Measurements from ENCODE around the gene GHDC.

GRCh38 chr17:42188749-42189650, 5.3 kb downstream of the GHDC start:
- TF ChIP-seq POLR2AphosphoS5 (IDR thresholded peaks at IDR 0.05) (no peak), CTCF (IDR thresholded peaks at IDR 0.05) (no peak)
